Endothelial cell (in vitro differentiated cells): Measurements from ENCODE around the gene ESYT1. TPM values are rescaled to one million over a fixed set of nuclear protein-coding genes. Genes with fewer than 3 reads are reported as not detected.

Source experiments
- DNase-seq: peaks from one replicate; pipeline ENCODE4 v3.0.0; 2021; ENCODE audit warnings: low spot score
- H3K27ac Mint-ChIP-seq: one replicate; pipeline ENCODE4 v1.8.0; 2021; ENCODE audit warnings: mixed read lengths, inconsistent platforms; ENCODE audit not compliant: unreplicated experiment
- H3K27me3 Mint-ChIP-seq: one replicate; pipeline ENCODE4 v1.8.0; 2021; ENCODE audit warnings: mild to moderate bottlenecking, moderate library complexity, mixed read lengths, inconsistent platforms; ENCODE audit not compliant: unreplicated experiment
- H3K36me3 Mint-ChIP-seq: one replicate; pipeline ENCODE4 v1.8.0; 2021; ENCODE audit warnings: mild to moderate bottlenecking, low read depth, mixed read lengths, inconsistent platforms; ENCODE audit not compliant: unreplicated experiment
- H3K4me1 Mint-ChIP-seq: one replicate; pipeline ENCODE4 v1.8.0; 2021; ENCODE audit warnings: mild to moderate bottlenecking, mixed read lengths, inconsistent platforms; ENCODE audit not compliant: unreplicated experiment
- H3K4me3 Mint-ChIP-seq: one replicate; pipeline ENCODE4 v1.8.0; 2021; ENCODE audit warnings: mild to moderate bottlenecking, mixed read lengths, inconsistent platforms; ENCODE audit not compliant: unreplicated experiment
- H3K9me3 Mint-ChIP-seq: one replicate; pipeline ENCODE4 v1.8.0; 2021; ENCODE audit warnings: mixed read lengths, inconsistent platforms; ENCODE audit not compliant: unreplicated experiment
- CTCF ChIP-seq: fragments of 200-600 bp; sonication (generic); IDR thresholded peaks from one replicate; pipeline ENCODE4 v1.5.0; 2021; ENCODE audit warnings: antibody characterized with exemption; ENCODE audit not compliant: unreplicated experiment
- total RNA-seq: library from RNA; stranded (reverse); fragmentation: NEBNext Ultra II Directional; extraction: Animal tissue kit (Norgen Biotek cat#: 25700); gene quantifications from one replicate; pipeline ENCODE4 v1.2.1, GENCODE V29; 2021; ENCODE audit not compliant: unreplicated experiment

ESYT1 gene
- total RNA-seq, 1 donor from 2014 or later: 302 TPM

GRCh38 chr12:56165369-56165768, 37.3 kb downstream of the ESYT1 start:
- TF ChIP-seq CTCF: no peak
- no peaks in the 10 kb centered on the region for H3K9me3 Mint-ChIP-seq
- no peak for DNase-seq
- peaks cover 36% of the 10 kb centered on the region for H3K27me3 Mint-ChIP-seq
- peaks cover 34% of the 10 kb centered on the region for H3K4me1 Mint-ChIP-seq
- peak overlapping the region; percentile 68 for H3K4me3 Mint-ChIP-seq
- peaks cover 64% of the 10 kb centered on the region for H3K36me3 Mint-ChIP-seq
- H3K27ac Mint-ChIP-seq: peak overlapping the region; percentile 44

GRCh38 chr12:56169229-56169759, 41.2 kb downstream of the ESYT1 start:
- no peak for DNase-seq
- Mint-ChIP-seq H3K4me1 (peaks cover 22% of the 10 kb centered on the region), H3K4me3 (peak overlapping the region; percentile 52), H3K9me3 (no peaks in the 10 kb centered on the region), H3K27ac (peak overlapping the region; percentile 79), H3K27me3 (peaks cover 24% of the 10 kb centered on the region), H3K36me3 (peaks cover 63% of the 10 kb centered on the region)
- TF ChIP-seq CTCF: no peak

GRCh38 chr12:56172839-56173238, 44.8 kb downstream of the ESYT1 start:
- no peaks in the 10 kb centered on the region for H3K9me3 Mint-ChIP-seq
- H3K4me1 Mint-ChIP-seq: peaks cover 16% of the 10 kb centered on the region
- DNase-seq: no peak
- no peak overlapping the region for H3K4me3 Mint-ChIP-seq
- peaks cover 12% of the 10 kb centered on the region for H3K27me3 Mint-ChIP-seq
- no peak for TF ChIP-seq CTCF
- no peak overlapping the region for H3K27ac Mint-ChIP-seq
- peaks cover 64% of the 10 kb centered on the region for H3K36me3 Mint-ChIP-seq

- Mint-ChIP-seq H3K27me3 (peaks cover 7% of the 10 kb centered on the region), H3K9me3 (no peaks in the 10 kb centered on the region), H3K27ac (no peak overlapping the region), H3K4me3 (no peak overlapping the region), H3K4me1 (no peaks in the 10 kb centered on the region), H3K36me3 (peaks cover 58% of the 10 kb centered on the region)
- no peak for TF ChIP-seq CTCF
- no peak for DNase-seq
Measured at GRCh38 chr12:56178347-56178746, 50.3 kb downstream of the ESYT1 start.

- H3K4me3 Mint-ChIP-seq: no peak overlapping the region
- no peak for DNase-seq
- peaks cover 29% of the 10 kb centered on the region for H3K36me3 Mint-ChIP-seq
- H3K27me3 Mint-ChIP-seq: peaks cover 25% of the 10 kb centered on the region
- H3K9me3 Mint-ChIP-seq: no peaks in the 10 kb centered on the region
- H3K27ac Mint-ChIP-seq: no peak overlapping the region
- H3K4me1 Mint-ChIP-seq: peaks cover 31% of the 10 kb centered on the region
- no peak for TF ChIP-seq CTCF
Measured at GRCh38 chr12:56186957-56187356, 58.9 kb downstream of the ESYT1 start.
